SK-N-SH treated with all-trans-retinoic acid at 6 μM for 48 hours (cell line): ENCODE measurements around the gene AGAP1.

Source experiments
- ATAC-seq: fragments of 200-7000 bp; cut with Tn5 transposase; 3 replicates; pipeline ENCODE4 v1.9.1; 2020; ENCODE audit warnings: mild to moderate bottlenecking, moderate library complexity
- ARNTL ChIP-seq: fragments of 450-650 bp; formaldehyde crosslinking; IDR thresholded peaks from 2 replicates; pipeline ENCODE4 v1.5.0; 2020; ENCODE audit warnings: low read depth, mild to moderate bottlenecking, moderate library complexity, borderline replicate concordance
- BACH2 ChIP-seq: fragments of 250-450 bp; sonication (Bioruptor Pico); IDR thresholded peaks from 2 replicates; pipeline ENCODE4 v1.9.0; 2021; ENCODE audit warnings: mild to moderate bottlenecking, borderline replicate concordance
- CSDC2 ChIP-seq: fragments of 250-450 bp; sonication (Bioruptor Pico); IDR thresholded peaks from 2 replicates; pipeline ENCODE4 v1.5.0; 2020; ENCODE audit warnings: mild to moderate bottlenecking, moderate library complexity
- ESRRG ChIP-seq: fragments of 250-450 bp; sonication (Bioruptor Pico); IDR thresholded peaks from 2 replicates; pipeline ENCODE4 v1.6.1; 2021; ENCODE audit warnings: mild to moderate bottlenecking
- GLIS3 ChIP-seq: fragments of 250-450 bp; sonication (Bioruptor Pico); IDR thresholded peaks from 2 replicates; pipeline ENCODE4 v1.5.0; 2020; ENCODE audit warnings: mild to moderate bottlenecking, moderate library complexity
- ISL1 ChIP-seq: fragments of 250-450 bp; sonication (Bioruptor Pico); IDR thresholded peaks from 2 replicates; pipeline ENCODE4 v2.1.2; 2022; ENCODE audit warnings: mild to moderate bottlenecking, moderate library complexity
- OSR1 ChIP-seq: fragments of 250-450 bp; sonication (Bioruptor Pico); IDR thresholded peaks from 2 replicates; pipeline ENCODE4 v1.8.0; 2022; ENCODE audit warnings: moderate library complexity, mild to moderate bottlenecking, inconsistent platforms
- PPARA ChIP-seq: fragments of 250-450 bp; sonication (Bioruptor Pico); IDR thresholded peaks from 2 replicates; pipeline ENCODE4 v1.5.0; 2020; ENCODE audit warnings: mild to moderate bottlenecking, borderline replicate concordance
- RARB ChIP-seq: fragments of 250-450 bp; sonication (Bioruptor Pico); IDR thresholded peaks from 2 replicates; pipeline ENCODE4 v1.8.0; 2021; ENCODE audit warnings: mild to moderate bottlenecking, moderate library complexity
- SNAI2 ChIP-seq: fragments of 250-450 bp; sonication (Bioruptor Pico); IDR thresholded peaks from 2 replicates; pipeline ENCODE4 v1.5.0; 2020; ENCODE audit warnings: mild to moderate bottlenecking, moderate library complexity
- TCF4 ChIP-seq: fragments of 250-450 bp; sonication (Bioruptor Pico); IDR thresholded peaks from 2 replicates; pipeline ENCODE4 v1.8.0; 2021; ENCODE audit warnings: mild to moderate bottlenecking, moderate library complexity, borderline replicate concordance
- TOX ChIP-seq: fragments of 250-450 bp; sonication (Bioruptor Pico); IDR thresholded peaks from 2 replicates; pipeline ENCODE4 v1.8.0; 2021; ENCODE audit warnings: mild to moderate bottlenecking, moderate library complexity, borderline replicate concordance
- ZC3H10 ChIP-seq: fragments of 250-450 bp; sonication (Bioruptor Pico); IDR thresholded peaks from 2 replicates; pipeline ENCODE4 v1.5.1; 2021; ENCODE audit warnings: mild to moderate bottlenecking, moderate library complexity
- ZFP3 ChIP-seq: fragments of 250-450 bp; sonication (Bioruptor Pico); IDR thresholded peaks from 2 replicates; pipeline ENCODE4 v1.5.0; 2020; ENCODE audit warnings: mild to moderate bottlenecking, moderate library complexity
- ZFP30 ChIP-seq: fragments of 450-650 bp; formaldehyde crosslinking; IDR thresholded peaks from 2 replicates; pipeline ENCODE4 v1.5.0; 2022; ENCODE audit warnings: mild to moderate bottlenecking, moderate library complexity
- ZNF565 ChIP-seq: fragments of 450-650 bp; formaldehyde crosslinking; conservative IDR thresholded peaks from 2 replicates; pipeline ENCODE4 v1.5.0; 2020; ENCODE audit warnings: low read depth, mild to moderate bottlenecking, moderate library complexity
- ZNF70 ChIP-seq: fragments of 450-650 bp; formaldehyde crosslinking; IDR thresholded peaks from 2 replicates; pipeline ENCODE4 v1.5.0; 2020; ENCODE audit warnings: mild to moderate bottlenecking, moderate library complexity
- ZNF8 ChIP-seq: fragments of 450-650 bp; formaldehyde crosslinking; IDR thresholded peaks from 2 replicates; pipeline ENCODE4 v1.5.0; 2020; ENCODE audit warnings: mild to moderate bottlenecking, moderate library complexity
- TF ChIP-seq, protein P1 (sequence below): fragments of 250-450 bp; sonication (Bioruptor Pico); IDR thresholded peaks from 2 replicates; pipeline ENCODE4 v1.5.1; 2021; ENCODE audit warnings: mild to moderate bottlenecking, moderate library complexity
- TF ChIP-seq, protein P2 (sequence below): fragments of 250-450 bp; sonication (Bioruptor Pico); IDR thresholded peaks from 2 replicates; pipeline ENCODE4 v1.5.1; 2020; ENCODE audit warnings: low read depth, mild to moderate bottlenecking, moderate library complexity
- TF ChIP-seq, protein P3 (sequence below): fragments of 250-450 bp; sonication (Bioruptor Pico); IDR thresholded peaks from 2 replicates; pipeline ENCODE4 v1.5.0; 2020; ENCODE audit warnings: mild to moderate bottlenecking, moderate library complexity
- TF ChIP-seq, protein P4 (sequence below): fragments of 250-450 bp; sonication (Bioruptor Pico); IDR thresholded peaks from 2 replicates; pipeline ENCODE4 v1.8.0; 2021; ENCODE audit warnings: low read depth, mild to moderate bottlenecking, moderate library complexity, borderline replicate concordance

AGAP1 gene

DNA sequence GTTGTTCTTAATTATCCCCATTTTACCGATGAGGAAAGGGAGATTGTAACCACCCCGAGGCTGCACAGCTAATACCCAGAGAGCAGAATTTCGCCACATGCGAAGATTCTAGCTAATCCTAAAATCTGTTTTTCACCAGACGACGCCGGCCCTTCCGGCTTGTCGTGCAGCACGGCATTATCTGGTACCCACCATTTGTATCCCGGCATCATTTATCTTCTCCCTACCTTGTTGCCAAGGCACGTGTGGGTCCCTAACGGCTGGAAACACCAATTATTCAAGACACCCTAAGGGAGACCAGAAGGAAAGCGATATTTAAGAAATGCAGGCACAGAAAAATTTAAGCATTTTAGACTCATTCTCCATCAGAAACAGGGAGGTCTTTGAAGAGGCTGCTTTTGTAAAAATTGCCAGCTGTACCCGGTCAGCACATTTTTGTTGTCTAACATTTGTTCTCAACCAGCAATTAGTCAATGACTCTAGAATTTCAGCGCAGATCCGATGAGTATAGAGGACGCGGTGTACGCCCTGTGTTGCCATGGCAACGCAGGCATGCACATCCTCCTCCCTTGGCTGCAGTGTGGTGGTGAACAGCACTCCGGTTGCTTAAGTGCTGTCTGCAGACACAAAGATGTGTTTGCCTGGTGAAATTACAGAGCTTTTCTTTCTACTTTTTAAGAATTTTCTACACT lies 111.6 kb downstream of the AGAP1 start:
- TF ChIP-seq, protein P1, sequence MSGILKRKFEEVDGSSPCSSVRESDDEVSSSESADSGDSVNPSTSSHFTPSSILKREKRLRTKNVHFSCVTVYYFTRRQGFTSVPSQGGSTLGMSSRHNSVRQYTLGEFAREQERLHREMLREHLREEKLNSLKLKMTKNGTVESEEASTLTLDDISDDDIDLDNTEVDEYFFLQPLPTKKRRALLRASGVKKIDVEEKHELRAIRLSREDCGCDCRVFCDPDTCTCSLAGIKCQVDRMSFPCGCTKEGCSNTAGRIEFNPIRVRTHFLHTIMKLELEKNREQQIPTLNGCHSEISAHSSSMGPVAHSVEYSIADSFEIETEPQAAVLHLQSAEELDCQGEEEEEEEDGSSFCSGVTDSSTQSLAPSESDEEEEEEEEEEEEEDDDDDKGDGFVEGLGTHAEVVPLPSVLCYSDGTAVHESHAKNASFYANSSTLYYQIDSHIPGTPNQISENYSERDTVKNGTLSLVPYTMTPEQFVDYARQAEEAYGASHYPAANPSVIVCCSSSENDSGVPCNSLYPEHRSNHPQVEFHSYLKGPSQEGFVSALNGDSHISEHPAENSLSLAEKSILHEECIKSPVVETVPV = no peak
- peak; percentile 23; the same call in 1 of the 2 replicates for TF ChIP-seq TCF4
- peak; percentile 99 for ATAC-seq

DNA sequence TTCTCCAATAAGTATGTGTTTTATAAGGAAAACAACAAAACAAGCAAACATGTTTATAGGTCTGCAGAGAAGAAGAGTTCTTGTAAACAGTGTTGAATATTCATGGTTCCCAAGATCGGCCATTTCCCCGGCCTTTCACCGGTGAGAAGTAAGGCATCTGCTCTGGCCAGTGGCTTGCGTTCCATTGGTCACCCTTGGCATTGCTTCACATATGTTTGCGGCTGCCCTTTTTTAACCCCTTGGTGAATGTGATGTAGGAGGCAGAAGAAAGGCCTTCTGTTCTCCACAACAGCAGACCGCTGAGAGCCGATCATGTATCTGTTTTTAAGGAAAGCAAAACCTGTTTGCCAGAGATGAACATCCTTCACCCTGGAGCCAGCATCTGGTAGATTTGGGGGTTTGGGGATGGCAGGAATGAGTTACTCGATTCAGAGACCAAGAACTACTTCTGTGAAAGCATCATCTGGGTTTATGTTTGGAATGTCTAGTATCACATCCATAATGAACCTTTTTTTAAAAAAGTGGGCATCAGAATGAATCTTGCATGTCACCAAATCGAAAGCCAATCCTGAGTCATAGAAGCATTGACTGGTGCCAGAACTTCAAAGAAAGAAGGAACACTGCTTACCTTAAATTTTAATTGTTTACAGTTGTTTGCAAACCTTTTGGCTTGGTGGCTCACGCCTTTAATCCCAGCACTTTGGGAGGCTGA lies 112.3 kb downstream of the AGAP1 start:
- TF ChIP-seq, protein P2, sequence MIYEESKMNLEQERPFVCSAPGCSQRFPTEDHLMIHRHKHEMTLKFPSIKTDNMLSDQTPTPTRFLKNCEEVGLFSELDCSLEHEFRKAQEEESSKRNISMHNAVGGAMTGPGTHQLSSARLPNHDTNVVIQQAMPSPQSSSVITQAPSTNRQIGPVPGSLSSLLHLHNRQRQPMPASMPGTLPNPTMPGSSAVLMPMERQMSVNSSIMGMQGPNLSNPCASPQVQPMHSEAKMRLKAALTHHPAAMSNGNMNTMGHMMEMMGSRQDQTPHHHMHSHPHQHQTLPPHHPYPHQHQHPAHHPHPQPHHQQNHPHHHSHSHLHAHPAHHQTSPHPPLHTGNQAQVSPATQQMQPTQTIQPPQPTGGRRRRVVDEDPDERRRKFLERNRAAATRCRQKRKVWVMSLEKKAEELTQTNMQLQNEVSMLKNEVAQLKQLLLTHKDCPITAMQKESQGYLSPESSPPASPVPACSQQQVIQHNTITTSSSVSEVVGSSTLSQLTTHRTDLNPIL = no peak
- TF ChIP-seq ZNF565 (CRISPR knock-in tag) (no peak), TCF4 (peak; percentile 8; the same call in 1 of the 2 replicates)

DNA sequence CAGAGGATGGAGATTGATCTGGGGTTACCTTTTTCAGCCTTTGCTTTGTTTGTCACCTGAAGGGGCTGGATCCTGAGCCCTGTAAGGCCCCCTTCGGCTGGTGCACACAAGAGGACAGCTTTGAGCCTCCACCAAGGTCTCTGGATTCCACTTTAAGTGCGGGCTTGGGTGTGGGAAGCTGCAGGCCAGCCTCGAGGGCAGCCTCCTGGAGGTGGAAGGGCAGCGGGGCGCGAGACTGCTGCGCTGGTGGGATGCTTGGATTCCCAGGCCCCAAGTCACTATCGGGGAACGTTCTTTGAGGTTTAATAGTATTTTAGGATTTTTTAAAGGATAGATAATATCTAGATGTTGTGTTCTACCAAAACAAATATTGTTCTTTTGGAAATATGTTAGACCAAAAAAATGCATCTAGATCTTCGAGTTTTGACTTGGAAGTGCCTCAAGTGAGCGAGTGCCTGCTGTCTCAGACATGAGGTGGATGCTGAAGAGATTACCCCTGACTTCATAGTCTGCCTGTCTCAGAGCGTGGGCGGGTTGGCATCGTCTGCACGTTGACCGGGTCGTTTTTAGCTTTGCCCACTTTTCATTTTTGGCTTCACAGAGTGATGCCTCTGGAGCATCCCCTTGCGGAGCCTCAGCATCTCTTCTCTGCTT lies 113.8 kb downstream of the AGAP1 start:
- no peak for ATAC-seq
- TF ChIP-seq ARNTL (CRISPR knock-in tag) (no peak), ZC3H10 (CRISPR knock-in tag) (no peak), SNAI2 (no peak), TOX (CRISPR knock-in tag) (no peak), ZFP3 (CRISPR knock-in tag) (no peak), ZFP30 (no peak), TCF4 (no peak), ZNF8 (no peak), PPARA (CRISPR knock-in tag) (no peak), CSDC2 (CRISPR knock-in tag) (no peak), OSR1 (CRISPR knock-in tag) (no peak), ZNF565 (CRISPR knock-in tag) (no peak), GLIS3 (CRISPR knock-in tag) (no peak), ESRRG (CRISPR knock-in tag) (no peak), BACH2 (CRISPR knock-in tag) (no peak)
- TF ChIP-seq, protein P2 = no peak
- TF ChIP-seq, protein P3, sequence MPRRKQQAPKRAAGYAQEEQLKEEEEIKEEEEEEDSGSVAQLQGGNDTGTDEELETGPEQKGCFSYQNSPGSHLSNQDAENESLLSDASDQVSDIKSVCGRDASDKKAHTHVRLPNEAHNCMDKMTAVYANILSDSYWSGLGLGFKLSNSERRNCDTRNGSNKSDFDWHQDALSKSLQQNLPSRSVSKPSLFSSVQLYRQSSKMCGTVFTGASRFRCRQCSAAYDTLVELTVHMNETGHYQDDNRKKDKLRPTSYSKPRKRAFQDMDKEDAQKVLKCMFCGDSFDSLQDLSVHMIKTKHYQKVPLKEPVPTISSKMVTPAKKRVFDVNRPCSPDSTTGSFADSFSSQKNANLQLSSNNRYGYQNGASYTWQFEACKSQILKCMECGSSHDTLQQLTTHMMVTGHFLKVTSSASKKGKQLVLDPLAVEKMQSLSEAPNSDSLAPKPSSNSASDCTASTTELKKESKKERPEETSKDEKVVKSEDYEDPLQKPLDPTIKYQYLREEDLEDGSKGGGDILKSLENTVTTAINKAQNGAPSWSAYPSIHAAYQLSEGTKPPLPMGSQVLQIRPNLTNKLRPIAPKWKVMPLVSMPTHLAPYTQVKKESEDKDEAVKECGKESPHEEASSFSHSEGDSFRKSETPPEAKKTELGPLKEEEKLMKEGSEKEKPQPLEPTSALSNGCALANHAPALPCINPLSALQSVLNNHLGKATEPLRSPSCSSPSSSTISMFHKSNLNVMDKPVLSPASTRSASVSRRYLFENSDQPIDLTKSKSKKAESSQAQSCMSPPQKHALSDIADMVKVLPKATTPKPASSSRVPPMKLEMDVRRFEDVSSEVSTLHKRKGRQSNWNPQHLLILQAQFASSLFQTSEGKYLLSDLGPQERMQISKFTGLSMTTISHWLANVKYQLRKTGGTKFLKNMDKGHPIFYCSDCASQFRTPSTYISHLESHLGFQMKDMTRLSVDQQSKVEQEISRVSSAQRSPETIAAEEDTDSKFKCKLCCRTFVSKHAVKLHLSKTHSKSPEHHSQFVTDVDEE (CRISPR knock-in tag) = no peak

More for the DNA sequence above, 112.3 kb downstream of the AGAP1 start:
- ATAC-seq = peak; percentile 66

DNA sequence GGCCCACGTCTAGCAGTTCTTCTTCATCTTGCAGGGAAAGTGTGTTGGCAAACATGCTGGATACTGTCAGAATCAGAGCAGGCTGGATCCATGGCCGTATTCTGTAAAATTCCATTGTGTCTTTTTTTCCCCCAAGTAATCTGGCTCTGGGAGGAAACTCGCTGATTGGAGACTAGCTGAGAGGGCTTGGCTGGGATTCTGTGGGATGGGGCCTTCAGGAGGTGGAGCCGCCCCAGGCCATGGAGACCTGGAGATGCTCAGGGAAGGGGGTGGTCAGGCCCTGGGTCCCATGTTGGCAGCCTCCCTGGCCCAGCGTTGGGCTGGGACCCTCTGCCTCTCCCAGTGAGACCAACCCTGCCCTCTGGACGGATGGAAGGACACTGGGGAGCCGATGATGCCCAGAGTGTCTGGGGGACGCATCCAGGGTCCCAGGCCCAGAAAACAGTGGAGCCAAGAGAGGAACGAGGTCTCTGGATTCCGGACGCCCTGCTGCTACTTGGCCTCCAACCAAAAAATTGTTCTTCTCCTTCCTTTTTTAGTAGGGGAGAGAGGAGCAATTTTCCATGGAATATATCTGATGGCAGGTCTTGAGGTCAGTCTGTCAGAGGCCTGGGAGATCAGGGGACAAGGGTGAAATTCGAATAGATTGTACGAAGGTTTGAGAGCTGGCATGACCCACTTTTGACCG lies 114.5 kb downstream of the AGAP1 start:
- no peak for ATAC-seq
- TF ChIP-seq BACH2 (CRISPR knock-in tag) (no peak), ZNF70 (CRISPR knock-in tag) (no peak), ISL1 (CRISPR knock-in tag) (no peak), ZFP3 (CRISPR knock-in tag) (no peak), ZFP30 (no peak), RARB (CRISPR knock-in tag) (no peak), TOX (CRISPR knock-in tag) (no peak), ARNTL (CRISPR knock-in tag) (no peak), GLIS3 (CRISPR knock-in tag) (no peak), ZC3H10 (CRISPR knock-in tag) (no peak)
- TF ChIP-seq, protein P1 = no peak
- TF ChIP-seq, protein P4, sequence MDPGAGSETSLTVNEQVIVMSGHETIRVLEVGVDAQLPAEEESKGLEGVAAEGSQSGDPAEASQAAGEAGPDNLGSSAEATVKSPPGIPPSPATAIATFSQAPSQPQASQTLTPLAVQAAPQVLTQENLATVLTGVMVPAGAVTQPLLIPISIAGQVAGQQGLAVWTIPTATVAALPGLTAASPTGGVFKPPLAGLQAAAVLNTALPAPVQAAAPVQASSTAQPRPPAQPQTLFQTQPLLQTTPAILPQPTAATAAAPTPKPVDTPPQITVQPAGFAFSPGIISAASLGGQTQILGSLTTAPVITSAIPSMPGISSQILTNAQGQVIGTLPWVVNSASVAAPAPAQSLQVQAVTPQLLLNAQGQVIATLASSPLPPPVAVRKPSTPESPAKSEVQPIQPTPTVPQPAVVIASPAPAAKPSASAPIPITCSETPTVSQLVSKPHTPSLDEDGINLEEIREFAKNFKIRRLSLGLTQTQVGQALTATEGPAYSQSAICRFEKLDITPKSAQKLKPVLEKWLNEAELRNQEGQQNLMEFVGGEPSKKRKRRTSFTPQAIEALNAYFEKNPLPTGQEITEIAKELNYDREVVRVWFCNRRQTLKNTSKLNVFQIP (CRISPR knock-in tag) = no peak
